Measurements from ENCODE around the gene BTBD16.

BTBD16 gene

GRCh38 chr10:122349758-122350369 is 78.8 kb downstream of the BTBD16 start:
- Histone ChIP-seq H3K4me3 (ENCODE audit: insufficient read depth, low read depth, low read length, poor library complexity, severe bottlenecking) (no peak overlapping the region), H3K27ac (ENCODE audit: insufficient read depth, low read length, poor library complexity, severe bottlenecking) (no peak overlapping the region), H3K27me3 (replicated peaks; ENCODE audit: control insufficient read depth, insufficient read depth, low read length, poor library complexity, severe bottlenecking) (no peaks in the 10 kb centered on the region), H3K9me3 (ENCODE audit: control insufficient read depth, low read length) (no peaks in the 10 kb centered on the region), H3K36me3 (ENCODE audit: control insufficient read depth, insufficient read depth, low read length) (no peaks in the 10 kb centered on the region), H3K4me1 (ENCODE audit: control insufficient read depth, insufficient read depth, low read length, poor library complexity, severe bottlenecking) (no peaks in the 10 kb centered on the region)
- no peak for DNase-seq

- H3K27ac ChIP-seq (ENCODE audit: insufficient read depth, low read length, poor library complexity, severe bottlenecking) = no peak overlapping the region
- H3K4me1 ChIP-seq (ENCODE audit: control insufficient read depth, insufficient read depth, low read length, poor library complexity, severe bottlenecking) = no peaks in the 10 kb centered on the region
- no peak overlapping the region for H3K4me3 ChIP-seq (ENCODE audit: insufficient read depth, low read depth, low read length, poor library complexity, severe bottlenecking)
- no peaks in the 10 kb centered on the region for H3K27me3 ChIP-seq (replicated peaks; ENCODE audit: control insufficient read depth, insufficient read depth, low read length, poor library complexity, severe bottlenecking)
- no peaks in the 10 kb centered on the region for H3K36me3 ChIP-seq (ENCODE audit: control insufficient read depth, insufficient read depth, low read length)
- DNase-seq = no peak
- no peaks in the 10 kb centered on the region for H3K9me3 ChIP-seq (ENCODE audit: control insufficient read depth, low read length)
Measured at GRCh38 chr10:122350893-122351292, 79.8 kb downstream of the BTBD16 start.

- H3K27me3 ChIP-seq (replicated peaks; ENCODE audit: control insufficient read depth, insufficient read depth, low read length, poor library complexity, severe bottlenecking) = no peaks in the 10 kb centered on the region
- no peak overlapping the region for H3K4me3 ChIP-seq (ENCODE audit: insufficient read depth, low read depth, low read length, poor library complexity, severe bottlenecking)
- H3K36me3 ChIP-seq (ENCODE audit: control insufficient read depth, insufficient read depth, low read length) = no peaks in the 10 kb centered on the region
- no peak overlapping the region for H3K27ac ChIP-seq (ENCODE audit: insufficient read depth, low read length, poor library complexity, severe bottlenecking)
- DNase-seq = no peak
- no peaks in the 10 kb centered on the region for H3K9me3 ChIP-seq (ENCODE audit: control insufficient read depth, low read length)
- H3K4me1 ChIP-seq (ENCODE audit: control insufficient read depth, insufficient read depth, low read length, poor library complexity, severe bottlenecking) = no peaks in the 10 kb centered on the region
Measured at GRCh38 chr10:122352817-122353525, 81.9 kb downstream of the BTBD16 start.

GRCh38 chr10:122354383-122354782 is 83.3 kb downstream of the BTBD16 start:
- Histone ChIP-seq H3K27me3 (replicated peaks; ENCODE audit: control insufficient read depth, insufficient read depth, low read length, poor library complexity, severe bottlenecking) (no peaks in the 10 kb centered on the region), H3K36me3 (ENCODE audit: control insufficient read depth, insufficient read depth, low read length) (no peaks in the 10 kb centered on the region), H3K9me3 (ENCODE audit: control insufficient read depth, low read length) (no peaks in the 10 kb centered on the region), H3K27ac (ENCODE audit: insufficient read depth, low read length, poor library complexity, severe bottlenecking) (no peak overlapping the region), H3K4me1 (ENCODE audit: control insufficient read depth, insufficient read depth, low read length, poor library complexity, severe bottlenecking) (no peaks in the 10 kb centered on the region), H3K4me3 (ENCODE audit: insufficient read depth, low read depth, low read length, poor library complexity, severe bottlenecking) (no peak overlapping the region)
- DNase-seq = no peak

GRCh38 chr10:122357685-122358084 is 86.6 kb downstream of the BTBD16 start:
- DNase-seq = no peak
- Histone ChIP-seq H3K4me3 (ENCODE audit: insufficient read depth, low read depth, low read length, poor library complexity, severe bottlenecking) (no peak overlapping the region), H3K36me3 (ENCODE audit: control insufficient read depth, insufficient read depth, low read length) (no peaks in the 10 kb centered on the region), H3K27ac (ENCODE audit: insufficient read depth, low read length, poor library complexity, severe bottlenecking) (no peak overlapping the region), H3K27me3 (replicated peaks; ENCODE audit: control insufficient read depth, insufficient read depth, low read length, poor library complexity, severe bottlenecking) (no peaks in the 10 kb centered on the region), H3K9me3 (ENCODE audit: control insufficient read depth, low read length) (no peaks in the 10 kb centered on the region), H3K4me1 (ENCODE audit: control insufficient read depth, insufficient read depth, low read length, poor library complexity, severe bottlenecking) (no peaks in the 10 kb centered on the region)

- no peaks in the 10 kb centered on the region for H3K36me3 ChIP-seq (ENCODE audit: control insufficient read depth, insufficient read depth, low read length)
- H3K9me3 ChIP-seq (ENCODE audit: control insufficient read depth, low read length) = no peaks in the 10 kb centered on the region
- H3K4me1 ChIP-seq (ENCODE audit: control insufficient read depth, insufficient read depth, low read length, poor library complexity, severe bottlenecking) = no peaks in the 10 kb centered on the region
- no peaks in the 10 kb centered on the region for H3K27me3 ChIP-seq (replicated peaks; ENCODE audit: control insufficient read depth, insufficient read depth, low read length, poor library complexity, severe bottlenecking)
- H3K27ac ChIP-seq (ENCODE audit: insufficient read depth, low read length, poor library complexity, severe bottlenecking) = no peak overlapping the region
- no peak for DNase-seq
- H3K4me3 ChIP-seq (ENCODE audit: insufficient read depth, low read depth, low read length, poor library complexity, severe bottlenecking) = no peak overlapping the region
Measured at GRCh38 chr10:122359621-122360020, 88.5 kb downstream of the BTBD16 start.

DNA sequence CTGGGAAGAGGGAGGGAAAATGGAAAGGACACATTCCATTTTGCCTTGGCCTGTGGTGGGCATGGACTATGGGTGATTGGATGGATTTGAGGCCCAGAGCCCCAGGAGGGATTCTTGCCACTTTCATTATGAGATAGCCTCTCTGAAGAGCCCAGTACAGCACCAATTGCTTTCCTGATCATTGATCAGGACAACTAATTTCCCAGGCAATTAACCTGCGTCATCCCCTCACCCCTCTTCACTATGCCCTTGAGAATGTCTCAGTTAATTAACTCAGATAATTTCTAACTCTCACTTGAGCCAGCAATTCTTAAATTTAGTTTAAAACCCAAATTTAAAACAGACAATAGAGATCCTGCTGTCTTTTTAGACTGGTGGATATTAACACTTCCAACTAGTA is 90.0 kb downstream of the BTBD16 start:
- no peak for DNase-seq
- Histone ChIP-seq H3K4me3 (ENCODE audit: insufficient read depth, low read depth, low read length, poor library complexity, severe bottlenecking) (no peak overlapping the region), H3K9me3 (ENCODE audit: control insufficient read depth, low read length) (no peaks in the 10 kb centered on the region), H3K36me3 (ENCODE audit: control insufficient read depth, insufficient read depth, low read length) (no peaks in the 10 kb centered on the region), H3K27ac (ENCODE audit: insufficient read depth, low read length, poor library complexity, severe bottlenecking) (no peak overlapping the region), H3K27me3 (replicated peaks; ENCODE audit: control insufficient read depth, insufficient read depth, low read length, poor library complexity, severe bottlenecking) (no peaks in the 10 kb centered on the region), H3K4me1 (ENCODE audit: control insufficient read depth, insufficient read depth, low read length, poor library complexity, severe bottlenecking) (no peaks in the 10 kb centered on the region)

GRCh38 chr10:122362031-122362592 is 91.0 kb downstream of the BTBD16 start:
- DNase-seq = no peak
- Histone ChIP-seq H3K36me3 (ENCODE audit: control insufficient read depth, insufficient read depth, low read length) (no peaks in the 10 kb centered on the region), H3K27me3 (replicated peaks; ENCODE audit: control insufficient read depth, insufficient read depth, low read length, poor library complexity, severe bottlenecking) (no peaks in the 10 kb centered on the region), H3K4me3 (ENCODE audit: insufficient read depth, low read depth, low read length, poor library complexity, severe bottlenecking) (no peak overlapping the region), H3K9me3 (ENCODE audit: control insufficient read depth, low read length) (no peaks in the 10 kb centered on the region), H3K4me1 (ENCODE audit: control insufficient read depth, insufficient read depth, low read length, poor library complexity, severe bottlenecking) (no peaks in the 10 kb centered on the region), H3K27ac (ENCODE audit: insufficient read depth, low read length, poor library complexity, severe bottlenecking) (no peak overlapping the region)

- Histone ChIP-seq H3K27me3 (replicated peaks; ENCODE audit: control insufficient read depth, insufficient read depth, low read length, poor library complexity, severe bottlenecking) (no peaks in the 10 kb centered on the region), H3K27ac (ENCODE audit: insufficient read depth, low read length, poor library complexity, severe bottlenecking) (no peak overlapping the region), H3K9me3 (ENCODE audit: control insufficient read depth, low read length) (no peaks in the 10 kb centered on the region), H3K4me3 (ENCODE audit: insufficient read depth, low read depth, low read length, poor library complexity, severe bottlenecking) (no peak overlapping the region), H3K4me1 (ENCODE audit: control insufficient read depth, insufficient read depth, low read length, poor library complexity, severe bottlenecking) (no peaks in the 10 kb centered on the region), H3K36me3 (ENCODE audit: control insufficient read depth, insufficient read depth, low read length) (no peaks in the 10 kb centered on the region)
- DNase-seq = no peak
Measured at GRCh38 chr10:122362621-122363020, 91.5 kb downstream of the BTBD16 start.

GRCh38 chr10:122363311-122363710 is 92.2 kb downstream of the BTBD16 start:
- Histone ChIP-seq H3K27me3 (replicated peaks; ENCODE audit: control insufficient read depth, insufficient read depth, low read length, poor library complexity, severe bottlenecking) (no peaks in the 10 kb centered on the region), H3K4me3 (ENCODE audit: insufficient read depth, low read depth, low read length, poor library complexity, severe bottlenecking) (no peak overlapping the region), H3K4me1 (ENCODE audit: control insufficient read depth, insufficient read depth, low read length, poor library complexity, severe bottlenecking) (no peaks in the 10 kb centered on the region), H3K36me3 (ENCODE audit: control insufficient read depth, insufficient read depth, low read length) (no peaks in the 10 kb centered on the region), H3K9me3 (ENCODE audit: control insufficient read depth, low read length) (no peaks in the 10 kb centered on the region), H3K27ac (ENCODE audit: insufficient read depth, low read length, poor library complexity, severe bottlenecking) (no peak overlapping the region)
- DNase-seq = no peak

Measured in effector memory CD4-positive, alpha-beta T cell (primary cell).